HepG2 (cell line): ENCODE results near the gene TJAP1. TPM values are rescaled to one million over a fixed set of nuclear protein-coding genes. Genes with fewer than 3 reads are reported as not detected.
A peak's percentile ranks its signal among the peaks of the same experiment; 100 is the strongest.

Source experiments
- BRCA1 ChIP-seq: sonication (generic); formaldehyde crosslinking; IDR thresholded peaks from 2 replicates; pipeline ENCODE4 v1.4.0; 2020; ENCODE audit warnings: missing genetic modification reagents
- ELF1 ChIP-seq: sonication (generic); formaldehyde crosslinking; IDR thresholded peaks from 2 replicates; pipeline ENCODE4 v1.4.0; 2020; ENCODE audit warnings: missing genetic modification reagents
- GTF3A ChIP-seq: sonication (generic); formaldehyde crosslinking; conservative IDR thresholded peaks from 2 replicates; pipeline ENCODE4 v1.4.0; 2020; ENCODE audit warnings: mild to moderate bottlenecking, missing genetic modification reagents
- ISX ChIP-seq: sonication (generic); formaldehyde crosslinking; conservative IDR thresholded peaks from 2 replicates; pipeline ENCODE4 v1.5.0; 2020; ENCODE audit warnings: missing genetic modification reagents
- MXD1 ChIP-seq: sonication (generic); formaldehyde crosslinking; IDR thresholded peaks from 2 replicates; pipeline ENCODE4 v1.4.0; 2020; ENCODE audit warnings: mild to moderate bottlenecking, missing genetic modification reagents
- RBAK ChIP-seq: sonication (generic); formaldehyde crosslinking; IDR thresholded peaks from 2 replicates; pipeline ENCODE4 v1.5.1; 2020; ENCODE audit warnings: mild to moderate bottlenecking, missing genetic modification reagents
- REXO4 ChIP-seq: sonication (generic); formaldehyde crosslinking; IDR thresholded peaks from 2 replicates; pipeline ENCODE4 v1.8.0; 2022; ENCODE audit warnings: missing genetic modification reagents, mild to moderate bottlenecking, borderline replicate concordance
- RFXAP ChIP-seq: sonication (generic); formaldehyde crosslinking; IDR thresholded peaks from 2 replicates; pipeline ENCODE4 v1.4.0; 2020; ENCODE audit warnings: missing genetic modification reagents, borderline replicate concordance
- SIN3B ChIP-seq: fragments of 150-350 bp; IDR thresholded peaks from 2 replicates; pipeline ENCODE4 v1.6.1; 2014; ENCODE audit warnings: low read length
- SMYD3 ChIP-seq: sonication (generic); formaldehyde crosslinking; IDR thresholded peaks from 2 replicates; pipeline ENCODE4 v1.8.1; 2023; ENCODE audit warnings: mild to moderate bottlenecking, missing genetic modification reagents
- SP2 ChIP-seq: sonication (generic); formaldehyde crosslinking; IDR thresholded peaks from 2 replicates; pipeline ENCODE4 v1.5.1; 2020; ENCODE audit warnings: mild to moderate bottlenecking, missing genetic modification reagents
- THAP11 ChIP-seq: IDR thresholded peaks from 2 replicates; pipeline ENCODE4 v1.6.1; 2016; ENCODE audit warnings: missing biosample characterization, missing genetic modification reagents
- ZBED4 ChIP-seq: sonication (generic); formaldehyde crosslinking; IDR thresholded peaks from 2 replicates; pipeline ENCODE4 v1.4.0; 2020; ENCODE audit warnings: missing genetic modification reagents, borderline replicate concordance
- ZC3H13 ChIP-seq: sonication (generic); formaldehyde crosslinking; IDR thresholded peaks from 2 replicates; pipeline ENCODE4 v1.8.1; 2023; ENCODE audit warnings: mild to moderate bottlenecking, missing genetic modification reagents, moderate library complexity
- ZNF143 ChIP-seq: sonication (generic); formaldehyde crosslinking; IDR thresholded peaks from 2 replicates; pipeline ENCODE4 v1.4.0; 2020; ENCODE audit warnings: missing genetic modification reagents
- ZNF512 ChIP-seq: sonication (generic); formaldehyde crosslinking; IDR thresholded peaks from 2 replicates; pipeline ENCODE4 v1.4.0; 2020; ENCODE audit warnings: mild to moderate bottlenecking, missing genetic modification reagents
- ZNF556 ChIP-seq: sonication (generic); formaldehyde crosslinking; IDR thresholded peaks from 2 replicates; pipeline ENCODE4 v1.4.0; 2020; ENCODE audit warnings: mild to moderate bottlenecking, missing genetic modification reagents, borderline replicate concordance
- ZNF660 ChIP-seq: sonication (generic); formaldehyde crosslinking; IDR thresholded peaks from 2 replicates; pipeline ENCODE4 v1.5.1; 2020; ENCODE audit warnings: mild to moderate bottlenecking, low read depth, missing genetic modification reagents, borderline replicate concordance
- polyA plus RNA-seq, 8 experiments: library from polyadenylated mRNA; depleted of rRNA in 3 of 8; stranded (reverse) in 7 of 8; unstranded in 1 of 8; fragments of >200 nt; fragmentation: Illumina TruSeq in 4 of 8; extraction: Trizol in 4 of 8; gene quantifications; 2 replicates each; pipeline versions ENCODE4 v1.2.1 to v1.2.3, GENCODE V29; 2011 to 2016; ENCODE audit warnings: low read depth in 4 of 8, missing spikeins in 1 of 8, mixed read lengths in 1 of 8; ENCODE audit not compliant: insufficient read depth in 1 of 8
- total RNA-seq, 5 experiments: library from RNA; depleted of rRNA; stranded (reverse); fragments of >200 nt; fragmentation: Illumina TruSeq; extraction: Trizol; gene quantifications; 2 replicates each; pipeline ENCODE4 v1.2.3, GENCODE V29; 2016; ENCODE audit warnings: low read depth in 1 of 5
- TF ChIP-seq, protein P1 (sequence below): sonication (generic); formaldehyde crosslinking; IDR thresholded peaks from 2 replicates; pipeline ENCODE4 v1.9.0; 2021; ENCODE audit warnings: missing genetic modification reagents, borderline replicate concordance
- TF ChIP-seq, protein P2 (sequence below): IDR thresholded peaks from 2 replicates; pipeline ENCODE4 v1.6.1; 2016; ENCODE audit warnings: missing compliant biosample characterization, missing genetic modification reagents, borderline replicate concordance
- TF ChIP-seq, protein P3 (sequence below): sonication (generic); formaldehyde crosslinking; IDR thresholded peaks from 2 replicates; pipeline ENCODE4 v1.4.0; 2020; ENCODE audit warnings: missing genetic modification reagents

The TJAP1 gene
- total and polyA plus RNA-seq, 2 of the 13 experiments (the other 11 are each of a cell fraction or from before 2014, with no cell fraction given), result 15.7 to 41.6 TPM

GRCh38 chr6:43496370-43497128 is 19.2 kb downstream of the TJAP1 start (continued):
- TF ChIP-seq ZBED4 (CRISPR knock-in tag) (no peak), SIN3B (no peak), MXD1 (CRISPR knock-in tag) (peak; percentile 55; the same call in 1 of the 2 replicates), ZNF660 (no peak), SP2 (CRISPR knock-in tag) (no peak), BRCA1 (CRISPR knock-in tag) (no peak), ZNF556 (no peak), SMYD3 (CRISPR knock-in tag) (no peak), ELF1 (CRISPR knock-in tag) (no peak; the same call in 1 of the 2 replicates), GTF3A (CRISPR knock-in tag) (no peak), ZC3H13 (CRISPR knock-in tag) (no peak), ZNF512 (CRISPR knock-in tag) (no peak), RFXAP (CRISPR knock-in tag) (no peak), ISX (CRISPR knock-in tag) (no peak), REXO4 (CRISPR knock-in tag) (no peak), THAP11 (no peak), ZNF143 (CRISPR knock-in tag) (no peak), RBAK (CRISPR knock-in tag) (no peak)
- TF ChIP-seq, protein P1, sequence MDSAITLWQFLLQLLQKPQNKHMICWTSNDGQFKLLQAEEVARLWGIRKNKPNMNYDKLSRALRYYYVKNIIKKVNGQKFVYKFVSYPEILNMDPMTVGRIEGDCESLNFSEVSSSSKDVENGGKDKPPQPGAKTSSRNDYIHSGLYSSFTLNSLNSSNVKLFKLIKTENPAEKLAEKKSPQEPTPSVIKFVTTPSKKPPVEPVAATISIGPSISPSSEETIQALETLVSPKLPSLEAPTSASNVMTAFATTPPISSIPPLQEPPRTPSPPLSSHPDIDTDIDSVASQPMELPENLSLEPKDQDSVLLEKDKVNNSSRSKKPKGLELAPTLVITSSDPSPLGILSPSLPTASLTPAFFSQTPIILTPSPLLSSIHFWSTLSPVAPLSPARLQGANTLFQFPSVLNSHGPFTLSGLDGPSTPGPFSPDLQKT (CRISPR knock-in tag), result no peak
- TF ChIP-seq, protein P2, sequence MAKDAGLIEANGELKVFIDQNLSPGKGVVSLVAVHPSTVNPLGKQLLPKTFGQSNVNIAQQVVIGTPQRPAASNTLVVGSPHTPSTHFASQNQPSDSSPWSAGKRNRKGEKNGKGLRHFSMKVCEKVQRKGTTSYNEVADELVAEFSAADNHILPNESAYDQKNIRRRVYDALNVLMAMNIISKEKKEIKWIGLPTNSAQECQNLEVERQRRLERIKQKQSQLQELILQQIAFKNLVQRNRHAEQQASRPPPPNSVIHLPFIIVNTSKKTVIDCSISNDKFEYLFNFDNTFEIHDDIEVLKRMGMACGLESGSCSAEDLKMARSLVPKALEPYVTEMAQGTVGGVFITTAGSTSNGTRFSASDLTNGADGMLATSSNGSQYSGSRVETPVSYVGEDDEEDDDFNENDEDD, result peak; percentile 53; the same call in 1 of the 2 replicates
- TF ChIP-seq, protein P3, sequence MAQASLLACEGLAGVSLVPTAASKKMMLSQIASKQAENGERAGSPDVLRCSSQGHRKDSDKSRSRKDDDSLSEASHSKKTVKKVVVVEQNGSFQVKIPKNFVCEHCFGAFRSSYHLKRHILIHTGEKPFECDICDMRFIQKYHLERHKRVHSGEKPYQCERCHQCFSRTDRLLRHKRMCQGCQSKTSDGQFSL (CRISPR knock-in tag), result 0 out of 2 replicates have a peak, but pooled peaks have one; percentile 35
